Nephron (organoid): Measurements from ENCODE around the gene SPATA9.
"Not testable (repeated sequence)": the region's sequence is repeated elsewhere in the genome, so short reads cannot be mapped to it uniquely, and the experiment has no call there.

ENCODE experiments used
- H3K27ac Mint-ChIP-seq, 3 experiments: 2 replicates each; pipeline ENCODE4 v1.8.0; 2020; ENCODE audit warnings: mixed read lengths in 3 of 3, mild to moderate bottlenecking in 2 of 3, moderate library complexity in 1 of 3
- H3K27me3 Mint-ChIP-seq: 2 replicates; pipeline ENCODE4 v1.8.0; 2021; ENCODE audit warnings: low read depth, mild to moderate bottlenecking, moderate library complexity, mixed read lengths
- H3K36me3 Mint-ChIP-seq: 2 replicates; pipeline ENCODE4 v1.8.0; 2020; ENCODE audit warnings: low read depth, mixed read lengths
- H3K4me1 Mint-ChIP-seq: 2 replicates; pipeline ENCODE4 v1.8.0; 2020; ENCODE audit warnings: mixed read lengths
- H3K4me3 Mint-ChIP-seq, 3 experiments: 2 replicates each; pipeline ENCODE4 v1.8.0; 2020; ENCODE audit warnings: mild to moderate bottlenecking in 3 of 3, mixed read lengths in 3 of 3, moderate library complexity in 2 of 3
- H3K9me3 Mint-ChIP-seq: 2 replicates; pipeline ENCODE4 v1.8.0; 2020; ENCODE audit warnings: mixed read lengths
- CTCF ChIP-seq, 3 experiments: fragments of 200-600 bp; sonication (generic); IDR thresholded peaks; one replicate each; pipeline ENCODE4 v1.5.0; 2021; ENCODE audit warnings: antibody characterized with exemption in 3 of 3; ENCODE audit not compliant: unreplicated experiment in 3 of 3

Gene SPATA9

GRCh38 chr5:95718203-95718602 is 35.4 kb upstream of the SPATA9 start:
- peaks cover 19% of the 10 kb centered on the region for H3K4me1 Mint-ChIP-seq
- H3K27ac Mint-ChIP-seq, result no peak overlapping the region
- TF ChIP-seq CTCF (IDR thresholded peaks at IDR 0.05; ENCODE audit: unreplicated experiment in 3 of 3), result no peak
- no peaks in the 10 kb centered on the region for H3K27me3 Mint-ChIP-seq
- H3K36me3 Mint-ChIP-seq, result peaks cover 11% of the 10 kb centered on the region
- no peak overlapping the region for H3K4me3 Mint-ChIP-seq
- H3K9me3 Mint-ChIP-seq, result no peaks in the 10 kb centered on the region

- H3K36me3 Mint-ChIP-seq, result peaks cover 11% of the 10 kb centered on the region
- H3K27ac Mint-ChIP-seq, result no peak overlapping the region
- peaks cover 18% of the 10 kb centered on the region for H3K4me1 Mint-ChIP-seq
- H3K4me3 Mint-ChIP-seq, result no peak overlapping the region
- H3K9me3 Mint-ChIP-seq, result no peaks in the 10 kb centered on the region
- no peak for TF ChIP-seq CTCF (IDR thresholded peaks at IDR 0.05; ENCODE audit: unreplicated experiment in 3 of 3)
- peaks cover under 1% of the 10 kb centered on the region for H3K27me3 Mint-ChIP-seq
Observed at GRCh38 chr5:95717439-95717838, 34.6 kb upstream of the SPATA9 start.

- Mint-ChIP-seq H3K4me1 (peaks cover 15% of the 10 kb centered on the region), H3K27ac (no peak overlapping the region), H3K36me3 (peaks cover 11% of the 10 kb centered on the region), H3K27me3 (peaks cover 11% of the 10 kb centered on the region), H3K4me3 (no peak overlapping the region), H3K9me3 (no peaks in the 10 kb centered on the region)
- no peak for TF ChIP-seq CTCF (IDR thresholded peaks at IDR 0.05; ENCODE audit: unreplicated experiment in 3 of 3)
Observed at GRCh38 chr5:95715799-95716461, 33.1 kb upstream of the SPATA9 start.

- Mint-ChIP-seq H3K27me3 (peaks cover 11% of the 10 kb centered on the region), H3K4me3 (no peak overlapping the region), H3K4me1 (peaks cover 19% of the 10 kb centered on the region), H3K9me3 (no peaks in the 10 kb centered on the region), H3K27ac (no peak overlapping the region), H3K36me3 (peaks cover 11% of the 10 kb centered on the region)
- no peak for TF ChIP-seq CTCF (IDR thresholded peaks at IDR 0.05; ENCODE audit: unreplicated experiment in 3 of 3)
Observed at GRCh38 chr5:95713960-95714710, 31.3 kb upstream of the SPATA9 start.

GRCh38 chr5:95713246-95713645 is 30.5 kb upstream of the SPATA9 start:
- H3K4me3 Mint-ChIP-seq, H3K9me3 Mint-ChIP-seq, H3K27ac Mint-ChIP-seq: not testable (repeated sequence)
- peaks cover 11% of the 10 kb centered on the region for H3K36me3 Mint-ChIP-seq
- H3K4me1 Mint-ChIP-seq, result peaks cover 19% of the 10 kb centered on the region
- H3K27me3 Mint-ChIP-seq, result peaks cover 17% of the 10 kb centered on the region

DNA sequence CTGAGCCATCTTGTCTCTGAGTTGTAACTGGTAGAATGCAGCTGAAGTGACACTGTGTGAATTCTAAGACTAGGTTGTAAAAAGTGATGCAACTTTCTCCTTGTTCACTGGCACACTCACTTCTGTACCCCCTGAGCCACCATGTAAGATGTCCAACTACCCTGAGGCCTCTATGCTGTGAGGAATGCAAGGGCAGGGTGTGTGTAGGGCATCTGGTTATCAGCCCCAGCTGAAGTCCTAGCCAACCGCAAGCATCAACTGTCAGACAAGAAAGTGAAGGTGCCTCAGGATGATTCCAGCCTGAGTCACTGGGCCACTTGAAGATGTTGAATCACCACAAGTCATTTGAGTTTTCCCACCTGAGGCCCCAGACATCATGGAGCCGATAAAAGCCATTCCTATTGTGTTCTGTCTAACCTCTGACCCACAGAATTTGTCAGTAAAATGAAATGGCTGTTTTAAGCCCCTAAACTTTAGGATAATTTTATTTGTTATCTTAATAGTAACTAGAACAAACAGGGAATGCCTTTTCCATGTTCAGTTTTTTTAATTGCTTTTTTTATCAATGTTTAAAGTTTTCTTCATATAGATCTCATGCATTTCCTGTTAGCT is 29.7 kb upstream of the SPATA9 start:
- Mint-ChIP-seq H3K4me3 (peak overlapping the region in 1 of 3 experiments; percentile 13), H3K27ac (peak overlapping the region in 1 of 3 experiments; percentile 73), H3K9me3 (no peaks in the 10 kb centered on the region), H3K27me3 (peaks cover 17% of the 10 kb centered on the region), H3K4me1 (peaks cover 19% of the 10 kb centered on the region), H3K36me3 (peaks cover 11% of the 10 kb centered on the region)
- no peak for TF ChIP-seq CTCF (IDR thresholded peaks at IDR 0.05; ENCODE audit: unreplicated experiment in 3 of 3)
